ENCODE measurements around the gene IL18RAP.

The IL18RAP gene

GRCh38 chr2:102422910-102423309, at the start of gene IL18RAP:
IL18RAP (plus strand) TSS chr2:102423160; CDS start chr2:102423278, 118 bp downstream.
- DNase-seq (ENCODE audit: insufficient read length, low spot score) (no peak), FAIRE-seq (no peak)

DNA sequence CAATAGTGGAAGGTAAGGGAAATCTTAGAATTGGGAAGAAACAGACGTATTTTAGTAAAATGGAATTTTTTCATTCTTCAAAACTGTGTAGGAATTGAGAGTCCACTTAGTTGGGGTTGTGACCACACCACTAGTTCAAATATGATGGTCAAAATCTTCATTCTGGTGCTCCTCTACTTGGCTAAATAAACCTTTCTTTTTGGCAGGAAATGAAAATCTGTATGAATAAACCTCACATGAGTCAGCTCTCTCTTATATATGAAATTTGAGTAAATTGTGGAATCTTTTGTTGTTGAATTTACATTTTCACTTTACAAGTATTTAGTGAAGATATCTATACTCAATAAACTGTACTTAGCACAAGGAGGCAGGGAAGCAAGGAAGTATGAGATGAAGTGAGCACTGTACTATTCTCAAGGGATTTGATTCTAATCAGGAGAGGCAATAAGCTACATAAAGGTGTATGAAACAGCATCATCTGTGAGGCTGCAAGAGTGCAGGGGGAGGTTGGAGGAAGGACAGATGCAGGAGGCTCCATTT, 46.8 kb upstream of the IL18RAP start:
- no peak for DNase-seq (ENCODE audit: insufficient read length, low spot score)
- FAIRE-seq: no peak

- DNase-seq (ENCODE audit: insufficient read length, low spot score): no peak
- FAIRE-seq: no peak
Observed at GRCh38 chr2:102383722-102384121, 39.2 kb upstream of the IL18RAP start.

DNA sequence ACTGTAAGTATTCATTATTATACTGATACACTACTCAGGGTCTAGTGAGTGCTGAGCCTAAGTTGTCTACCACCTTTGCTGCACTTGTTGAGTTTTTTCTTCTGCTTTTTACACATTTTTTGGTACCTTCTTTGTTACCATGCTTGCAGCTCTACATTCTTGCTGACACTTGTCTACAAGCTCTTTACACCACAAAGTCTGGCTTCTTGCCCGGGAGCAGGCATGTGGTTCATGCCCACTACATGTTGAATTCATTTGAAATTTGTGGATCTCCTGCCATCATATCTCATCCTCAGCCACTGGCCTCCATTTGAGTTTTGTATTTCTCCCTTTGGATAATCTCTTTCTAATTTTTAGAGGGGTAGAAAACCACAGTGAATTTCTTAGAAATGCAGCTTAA, 37.4 kb upstream of the IL18RAP start:
- FAIRE-seq: no peak

GRCh38 chr2:102386004-102386403, 37.0 kb upstream of the IL18RAP start:
- no peak for FAIRE-seq

More for the DNA sequence above, 37.4 kb upstream of the IL18RAP start:
- no peak for DNase-seq (ENCODE audit: insufficient read length, low spot score)

GRCh38 chr2:102386867-102387541, 36.0 kb upstream of the IL18RAP start:
- DNase-seq (ENCODE audit: insufficient read length, low spot score) (no peak), FAIRE-seq (no peak)

More at GRCh38 chr2:102386004-102386403, 37.0 kb upstream of the IL18RAP start:
- no peak for DNase-seq (ENCODE audit: insufficient read length, low spot score)

DNA sequence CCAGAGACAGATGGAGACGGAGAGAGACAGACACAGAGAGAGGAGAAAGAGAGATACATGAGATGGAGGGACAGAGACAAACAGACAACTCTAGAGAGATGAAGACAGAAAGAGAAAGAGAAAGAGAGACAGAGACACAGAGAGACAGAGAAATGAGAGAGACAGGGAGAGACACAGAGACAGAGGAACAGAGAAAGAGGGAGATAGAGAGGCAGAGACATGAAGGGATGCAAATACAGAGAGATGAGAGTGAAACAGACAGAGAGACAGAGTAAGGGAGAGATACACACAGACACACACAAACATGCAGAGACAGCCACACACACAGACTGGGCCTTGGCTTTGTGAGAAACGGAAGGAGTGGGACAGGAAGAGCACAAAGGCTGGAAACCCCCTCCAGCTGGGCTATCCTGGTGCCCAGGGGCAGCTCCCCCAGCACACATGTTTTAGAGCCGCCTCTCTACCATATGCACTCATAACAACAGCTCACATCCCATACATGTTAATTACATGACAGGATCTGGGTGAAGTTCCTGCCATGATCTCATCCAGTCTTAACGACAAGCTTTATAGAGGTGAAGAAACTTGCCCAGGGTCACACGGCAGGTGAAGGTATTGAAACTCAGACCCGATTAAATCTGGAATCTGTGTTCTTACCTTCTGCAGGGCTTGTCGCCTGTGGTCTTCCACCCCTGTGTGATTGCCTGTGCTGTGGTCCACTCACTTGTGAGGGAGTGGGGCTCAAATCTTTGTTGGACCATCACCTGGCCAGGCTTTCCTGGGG, 35.0 kb upstream of the IL18RAP start:
- FAIRE-seq (no peak), DNase-seq (ENCODE audit: insufficient read length, low spot score) (no peak)

GRCh38 chr2:102391565-102391964, 31.4 kb upstream of the IL18RAP start:
- FAIRE-seq (no peak), DNase-seq (ENCODE audit: insufficient read length, low spot score) (no peak)

- FAIRE-seq: no peak
- no peak for DNase-seq (ENCODE audit: insufficient read length, low spot score)
Observed at GRCh38 chr2:102392096-102392495, 30.9 kb upstream of the IL18RAP start.

DNA sequence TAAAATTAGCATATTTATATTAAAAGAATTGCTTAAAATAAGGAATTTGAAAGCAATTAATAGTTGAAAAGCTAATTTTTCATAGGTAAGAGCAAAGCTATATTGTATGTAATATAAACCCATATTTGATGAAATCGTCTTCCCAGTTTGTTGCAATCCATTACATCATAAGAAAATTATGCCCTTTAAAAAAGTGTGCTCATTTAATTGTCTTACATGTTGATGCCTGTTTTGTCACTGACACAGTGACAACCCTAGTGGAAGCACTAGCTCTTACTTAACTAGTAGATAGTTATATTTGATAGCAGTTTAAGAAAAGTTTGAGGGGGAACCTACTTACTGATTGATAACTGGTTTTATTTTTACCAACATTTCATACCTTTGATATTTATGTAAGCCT, 30.0 kb upstream of the IL18RAP start:
- FAIRE-seq: no peak

DNA sequence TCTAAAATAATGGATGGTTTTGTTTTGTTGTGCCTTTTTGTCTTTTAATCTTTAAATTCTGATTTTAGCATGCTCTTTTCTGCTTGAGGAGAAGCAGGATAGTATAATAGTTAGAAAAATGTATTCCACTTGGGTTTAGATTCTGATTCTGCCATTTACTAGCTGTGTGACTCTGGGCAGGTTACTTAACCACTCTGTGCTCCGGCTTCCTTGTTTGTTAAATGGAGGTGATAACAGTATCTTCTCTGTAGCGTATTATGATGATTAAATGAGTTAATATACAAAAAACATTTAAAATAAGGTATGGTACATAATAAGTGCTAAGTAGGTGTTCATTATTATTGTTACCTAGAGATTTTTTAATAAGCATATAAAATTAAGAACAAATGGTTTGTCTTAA, 26.9 kb upstream of the IL18RAP start:
- FAIRE-seq (no peak), DNase-seq (ENCODE audit: insufficient read length, low spot score) (no peak)

More for the DNA sequence above, 30.0 kb upstream of the IL18RAP start:
- no peak for DNase-seq (ENCODE audit: insufficient read length, low spot score)

- DNase-seq (ENCODE audit: insufficient read length, low spot score): no peak
- FAIRE-seq: no peak
Observed at GRCh38 chr2:102397209-102397608, 25.8 kb upstream of the IL18RAP start.

GRCh38 chr2:102399499-102400141, 23.3 kb upstream of the IL18RAP start:
- no peak for FAIRE-seq

GRCh38 chr2:102401456-102401855, 21.5 kb upstream of the IL18RAP start:
- DNase-seq (ENCODE audit: insufficient read length, low spot score) (no peak), FAIRE-seq (no peak)

More at GRCh38 chr2:102399499-102400141, 23.3 kb upstream of the IL18RAP start:
- no peak for DNase-seq (ENCODE audit: insufficient read length, low spot score)

- DNase-seq (ENCODE audit: insufficient read length, low spot score): no peak
- FAIRE-seq: no peak
Observed at GRCh38 chr2:102401865-102402264, 21.1 kb upstream of the IL18RAP start.

GRCh38 chr2:102410952-102411351, 12.0 kb upstream of the IL18RAP start:
- DNase-seq (ENCODE audit: insufficient read length, low spot score): no peak
- FAIRE-seq: no peak

DNA sequence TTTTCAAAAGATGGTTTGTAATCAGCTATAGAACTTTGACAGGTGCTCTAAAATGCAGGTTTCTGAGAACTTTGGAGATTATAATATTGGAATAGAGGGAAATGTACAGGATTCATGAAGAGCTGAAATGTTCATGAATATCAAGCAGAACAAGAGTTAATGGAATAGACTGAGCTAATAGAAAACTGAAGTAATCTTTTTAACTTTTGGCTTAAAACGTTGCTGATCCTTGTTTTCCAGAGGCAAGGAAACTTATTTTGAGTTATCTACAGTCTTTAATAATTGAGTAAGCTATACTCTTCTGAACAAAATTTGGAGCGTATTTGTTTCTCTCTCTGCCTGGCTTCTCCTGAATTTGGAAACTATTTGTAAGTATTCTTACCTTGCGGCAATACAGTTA, 10.8 kb upstream of the IL18RAP start:
- DNase-seq (ENCODE audit: insufficient read length, low spot score): no peak
- no peak for FAIRE-seq

DNA sequence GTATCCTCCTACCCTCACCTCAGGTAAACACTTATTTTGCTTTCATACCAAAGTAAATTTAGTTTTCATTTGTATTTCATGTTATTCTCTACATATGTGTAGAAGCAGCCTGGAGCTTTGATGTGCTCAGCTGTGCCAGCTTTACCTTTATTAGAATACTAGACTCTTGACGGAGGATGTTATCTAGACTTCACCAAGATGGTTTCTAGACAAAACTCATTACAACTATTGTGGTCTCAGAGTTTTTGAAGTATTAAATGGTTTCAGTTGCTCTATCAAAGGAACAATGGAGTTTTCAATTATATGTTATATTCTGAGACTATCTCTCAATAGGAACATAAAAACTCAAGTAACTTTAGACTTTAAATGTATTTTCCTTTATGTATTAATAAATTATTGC, 5.0 kb upstream of the IL18RAP start:
- FAIRE-seq (no peak), DNase-seq (ENCODE audit: insufficient read length, low spot score) (no peak)

DNA sequence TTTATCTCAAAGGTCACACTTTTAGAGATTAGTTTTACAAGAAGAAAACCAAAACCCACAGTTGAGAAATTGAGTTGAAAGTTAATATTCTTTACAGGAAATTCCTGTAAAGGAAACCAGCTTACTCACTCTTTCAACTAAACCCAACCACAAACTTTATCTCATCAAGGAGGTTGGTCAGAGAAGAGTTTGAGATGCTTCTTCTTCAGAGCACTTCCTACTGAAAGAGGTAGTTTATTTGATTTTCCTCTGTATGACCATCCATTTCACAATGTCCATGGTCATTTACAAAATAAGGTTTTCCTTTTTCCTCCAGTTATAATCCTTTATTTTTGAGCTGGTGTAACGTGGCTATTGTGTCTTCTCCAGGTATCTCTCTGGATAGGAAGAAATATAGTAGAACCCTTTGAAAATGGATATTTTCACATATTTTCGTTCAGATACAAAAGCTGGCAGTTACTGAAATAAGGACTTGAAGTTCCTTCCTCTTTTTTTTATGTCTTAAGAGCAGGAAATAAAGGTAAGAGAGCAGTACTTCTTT, 4.5 kb upstream of the IL18RAP start:
- no peak for FAIRE-seq
- no peak for DNase-seq (ENCODE audit: insufficient read length, low spot score)

DNA sequence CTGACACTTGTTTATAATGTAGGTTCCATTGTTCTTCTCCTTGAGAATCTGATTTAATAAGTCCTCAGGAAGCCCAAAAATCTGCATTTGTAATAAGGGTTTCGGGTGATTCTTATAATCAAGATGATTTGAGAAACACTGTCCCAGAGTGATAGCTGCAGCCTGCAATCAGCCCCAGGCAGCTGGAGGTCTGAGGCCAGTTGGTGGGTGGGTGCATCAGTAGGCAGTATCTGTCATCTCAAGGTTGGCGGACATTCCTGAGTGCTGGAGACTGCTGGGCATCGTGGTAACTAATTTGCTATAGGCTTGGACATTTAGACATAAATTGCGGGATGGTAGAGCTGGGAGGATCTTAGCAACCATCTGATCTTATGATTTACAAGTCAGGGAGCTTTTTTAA, 2.7 kb upstream of the IL18RAP start:
- FAIRE-seq (no peak), DNase-seq (ENCODE audit: insufficient read length, low spot score) (no peak)
